H1 (cell line): ENCODE measurements around the gene HOXC5. TPM values are rescaled to one million over a fixed set of nuclear protein-coding genes. Genes with fewer than 3 reads are reported as not detected.

ENCODE experiments used
- BRCA1 ChIP-seq: IDR thresholded peaks from 2 replicates; pipeline ENCODE4 v1.6.1; 2012; ENCODE audit warnings: low read depth, low read length, improper control_type of control experiment
- CREB1 ChIP-seq: IDR thresholded peaks from 2 replicates; pipeline ENCODE4 v1.6.1; 2012; ENCODE audit warnings: inconsistent platforms
- EZH2 ChIP-seq: fragments of 200-600 bp; sonication (generic); IDR thresholded peaks from 2 replicates; pipeline ENCODE4 v1.7.1; 2012; ENCODE audit warnings: low read depth, mild to moderate bottlenecking, moderate library complexity, low read length, inconsistent platforms; ENCODE audit not compliant: severe bottlenecking
- GABPA ChIP-seq: IDR thresholded peaks from 2 replicates; pipeline ENCODE4 v1.6.1; 2011; ENCODE audit warnings: mild to moderate bottlenecking, low read length, moderate library complexity, borderline replicate concordance; ENCODE audit not compliant: insufficient read depth
- GTF2F1 ChIP-seq: IDR thresholded peaks from 2 replicates; pipeline ENCODE4 v1.6.1; 2012; ENCODE audit warnings: low read depth, low read length, improper control_type of control experiment, borderline replicate concordance
- JUN ChIP-seq: IDR thresholded peaks from 2 replicates; pipeline ENCODE4 v1.6.1; 2011; ENCODE audit warnings: low read depth, mild to moderate bottlenecking, improper control_type of control experiment, low read length
- KDM5A ChIP-seq: fragments of 200-600 bp; IDR thresholded peaks from 2 replicates; pipeline ENCODE4 v1.7.1; 2012; ENCODE audit warnings: mild to moderate bottlenecking, low read length, inconsistent platforms, mixed read lengths
- MAFK ChIP-seq: IDR thresholded peaks from 2 replicates; pipeline ENCODE4 v1.6.1; 2012; ENCODE audit warnings: low read depth, mild to moderate bottlenecking, improper control_type of control experiment, low read length
- NANOG ChIP-seq: IDR thresholded peaks from 2 replicates; pipeline ENCODE4 v1.6.1; 2011; ENCODE audit warnings: low read length, low read depth, mild to moderate bottlenecking, inconsistent platforms; ENCODE audit not compliant: insufficient read depth, poor library complexity, severe bottlenecking
- NRF1 ChIP-seq: IDR thresholded peaks from 2 replicates; pipeline ENCODE4 v1.6.1; 2011; ENCODE audit warnings: mild to moderate bottlenecking, low read depth, low read length, improper control_type of control experiment
- POU5F1 ChIP-seq: IDR thresholded peaks from 2 replicates; pipeline ENCODE4 v1.6.1; 2011; ENCODE audit warnings: low read depth, mild to moderate bottlenecking, low read length, moderate library complexity
- SIN3A ChIP-seq, 2 experiments: IDR thresholded peaks in 1 of 2; conservative IDR thresholded peaks in 1 of 2; 2 replicates each; pipeline ENCODE4 v1.6.1; 2011 to 2012; ENCODE audit warnings: low read length in 2 of 2, improper control_type of control experiment in 1 of 2, low read depth in 1 of 2, mild to moderate bottlenecking in 1 of 2
- TEAD4 ChIP-seq: IDR thresholded peaks from 2 replicates; pipeline ENCODE4 v1.6.1; 2012; ENCODE audit warnings: low read depth, low read length, inconsistent platforms, mixed read lengths
- polyA plus RNA-seq, 7 experiments: library from polyadenylated mRNA; depleted of rRNA in 3 of 7; stranded (reverse) in 5 of 7; unstranded in 2 of 7; fragments of >200 nt in 5 of 7; fragments of 200-250 nt in 2 of 7; gene quantifications; 1 replicate in 5 of 7; 2 replicates in 1 of 7; 4 replicates in 1 of 7; pipeline versions ENCODE4 v1.2.1 to v1.2.3, GENCODE V29; 2011 to 2013; ENCODE audit warnings: missing spikeins in 2 of 7, mixed read lengths in 2 of 7
- total RNA-seq: library from RNA; stranded (reverse); fragmentation: NEBNext Ultra II Directional; extraction: Animal tissue kit (Norgen Biotek cat#: 25700); gene quantifications from 2 replicates; pipeline ENCODE4 v1.2.1, GENCODE V29; 2021
- TF ChIP-seq, protein P1 (sequence below): IDR thresholded peaks from 2 replicates; pipeline ENCODE4 v1.6.1; 2012; ENCODE audit warnings: inconsistent platforms
- TF ChIP-seq, protein P2 (sequence below): IDR thresholded peaks from 2 replicates; pipeline ENCODE4 v1.6.1; 2012; ENCODE audit warnings: low read length, inconsistent platforms
- TF ChIP-seq, protein P3 (sequence below): IDR thresholded peaks from 2 replicates; pipeline ENCODE4 v1.6.1; 2011; ENCODE audit warnings: low read length, improper control_type of control experiment

The HOXC5 gene
- total and polyA plus RNA-seq, 2 of the 8 experiments (the other 6 are each of a cell fraction or from before 2014, with no cell fraction given), result not detected

DNA sequence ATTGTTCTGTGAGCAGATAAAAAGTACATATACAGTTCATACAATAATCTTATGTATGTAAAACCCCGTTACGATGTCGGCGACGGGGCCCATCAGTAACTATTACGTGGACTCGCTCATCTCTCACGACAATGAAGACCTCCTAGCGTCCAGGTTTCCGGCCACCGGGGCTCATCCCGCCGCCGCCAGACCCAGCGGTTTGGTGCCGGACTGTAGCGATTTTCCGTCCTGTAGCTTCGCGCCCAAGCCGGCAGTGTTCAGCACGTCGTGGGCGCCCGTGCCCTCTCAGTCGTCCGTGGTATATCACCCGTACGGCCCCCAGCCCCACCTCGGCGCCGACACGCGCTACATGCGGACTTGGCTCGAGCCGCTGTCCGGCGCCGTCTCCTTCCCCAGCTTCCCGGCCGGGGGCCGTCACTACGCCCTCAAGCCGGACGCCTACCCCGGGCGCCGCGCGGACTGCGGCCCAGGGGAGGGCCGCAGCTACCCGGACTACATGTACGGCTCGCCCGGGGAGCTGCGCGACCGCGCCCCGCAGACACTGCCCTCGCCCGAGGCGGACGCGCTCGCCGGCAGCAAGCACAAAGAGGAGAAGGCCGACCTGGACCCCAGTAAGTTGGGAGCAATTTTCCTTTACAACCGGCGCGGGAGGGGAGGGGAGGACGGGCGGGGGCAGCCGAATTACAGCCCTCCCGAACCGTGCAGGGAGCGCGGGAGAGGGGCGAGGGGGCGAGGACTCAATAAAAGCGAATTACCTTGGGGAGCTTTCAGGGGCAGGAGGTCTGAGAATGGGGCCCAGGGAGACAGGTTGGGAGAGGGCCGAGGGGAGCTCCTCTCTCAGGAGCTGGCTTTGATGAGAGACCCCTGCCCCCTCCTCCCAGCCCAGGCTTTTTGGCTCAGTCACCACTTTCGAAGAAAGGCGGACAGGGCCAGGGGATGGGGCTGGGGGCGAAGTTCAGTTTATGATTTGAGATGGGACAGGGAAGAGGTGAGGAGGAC, 32.4 kb upstream of the HOXC5 start, which contains the start of gene HOXC9 (continued):
- TF ChIP-seq, protein P1, sequence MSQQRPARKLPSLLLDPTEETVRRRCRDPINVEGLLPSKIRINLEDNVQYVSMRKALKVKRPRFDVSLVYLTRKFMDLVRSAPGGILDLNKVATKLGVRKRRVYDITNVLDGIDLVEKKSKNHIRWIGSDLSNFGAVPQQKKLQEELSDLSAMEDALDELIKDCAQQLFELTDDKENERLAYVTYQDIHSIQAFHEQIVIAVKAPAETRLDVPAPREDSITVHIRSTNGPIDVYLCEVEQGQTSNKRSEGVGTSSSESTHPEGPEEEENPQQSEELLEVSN, result no peak
- no peak for TF ChIP-seq TEAD4
- no peak for TF ChIP-seq BRCA1
- no peak for TF ChIP-seq GABPA
- TF ChIP-seq, protein P2, sequence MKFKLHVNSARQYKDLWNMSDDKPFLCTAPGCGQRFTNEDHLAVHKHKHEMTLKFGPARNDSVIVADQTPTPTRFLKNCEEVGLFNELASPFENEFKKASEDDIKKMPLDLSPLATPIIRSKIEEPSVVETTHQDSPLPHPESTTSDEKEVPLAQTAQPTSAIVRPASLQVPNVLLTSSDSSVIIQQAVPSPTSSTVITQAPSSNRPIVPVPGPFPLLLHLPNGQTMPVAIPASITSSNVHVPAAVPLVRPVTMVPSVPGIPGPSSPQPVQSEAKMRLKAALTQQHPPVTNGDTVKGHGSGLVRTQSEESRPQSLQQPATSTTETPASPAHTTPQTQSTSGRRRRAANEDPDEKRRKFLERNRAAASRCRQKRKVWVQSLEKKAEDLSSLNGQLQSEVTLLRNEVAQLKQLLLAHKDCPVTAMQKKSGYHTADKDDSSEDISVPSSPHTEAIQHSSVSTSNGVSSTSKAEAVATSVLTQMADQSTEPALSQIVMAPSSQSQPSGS, result no peak
- no peak for TF ChIP-seq JUN
- no peak for TF ChIP-seq KDM5A
- TF ChIP-seq POU5F1, result no peak
- no peak for TF ChIP-seq NANOG
- TF ChIP-seq MAFK, result no peak
- TF ChIP-seq EZH2, result peak; percentile 100
- TF ChIP-seq NRF1, result no peak
- no peak for TF ChIP-seq CREB1
- no peak for TF ChIP-seq SIN3A (conservative IDR thresholded peaks at IDR 0.05 in 1 of 2, IDR thresholded peaks at IDR 0.05 in 1 of 2; ENCODE audit: low read depth in 1 of 2, low read length in 2 of 2)
- no peak for TF ChIP-seq GTF2F1
- TF ChIP-seq, protein P3, sequence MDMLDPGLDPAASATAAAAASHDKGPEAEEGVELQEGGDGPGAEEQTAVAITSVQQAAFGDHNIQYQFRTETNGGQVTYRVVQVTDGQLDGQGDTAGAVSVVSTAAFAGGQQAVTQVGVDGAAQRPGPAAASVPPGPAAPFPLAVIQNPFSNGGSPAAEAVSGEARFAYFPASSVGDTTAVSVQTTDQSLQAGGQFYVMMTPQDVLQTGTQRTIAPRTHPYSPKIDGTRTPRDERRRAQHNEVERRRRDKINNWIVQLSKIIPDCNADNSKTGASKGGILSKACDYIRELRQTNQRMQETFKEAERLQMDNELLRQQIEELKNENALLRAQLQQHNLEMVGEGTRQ, result no peak
